OCI-LY7 (cell line): Measurements from ENCODE around the gene MDGA2.

Source experiments
- EZH2phosphoT487 ChIP-seq: fragments of 200-600 bp; sonication (generic); IDR thresholded peaks from 2 replicates; pipeline ENCODE4 v1.6.1; 2018; ENCODE audit warnings: low read depth, borderline replicate concordance, mild to moderate bottlenecking, mixed run types, antibody characterized with exemption, low read length, moderate library complexity, mixed read lengths
- TF ChIP-seq, protein P1 (sequence below): fragments of 200-600 bp; sonication (generic); conservative IDR thresholded peaks from 2 replicates; pipeline ENCODE4 v1.5.1; 2014; ENCODE audit warnings: mild to moderate bottlenecking, antibody characterized with exemption, low read length, moderate library complexity, mixed read lengths

DNA sequence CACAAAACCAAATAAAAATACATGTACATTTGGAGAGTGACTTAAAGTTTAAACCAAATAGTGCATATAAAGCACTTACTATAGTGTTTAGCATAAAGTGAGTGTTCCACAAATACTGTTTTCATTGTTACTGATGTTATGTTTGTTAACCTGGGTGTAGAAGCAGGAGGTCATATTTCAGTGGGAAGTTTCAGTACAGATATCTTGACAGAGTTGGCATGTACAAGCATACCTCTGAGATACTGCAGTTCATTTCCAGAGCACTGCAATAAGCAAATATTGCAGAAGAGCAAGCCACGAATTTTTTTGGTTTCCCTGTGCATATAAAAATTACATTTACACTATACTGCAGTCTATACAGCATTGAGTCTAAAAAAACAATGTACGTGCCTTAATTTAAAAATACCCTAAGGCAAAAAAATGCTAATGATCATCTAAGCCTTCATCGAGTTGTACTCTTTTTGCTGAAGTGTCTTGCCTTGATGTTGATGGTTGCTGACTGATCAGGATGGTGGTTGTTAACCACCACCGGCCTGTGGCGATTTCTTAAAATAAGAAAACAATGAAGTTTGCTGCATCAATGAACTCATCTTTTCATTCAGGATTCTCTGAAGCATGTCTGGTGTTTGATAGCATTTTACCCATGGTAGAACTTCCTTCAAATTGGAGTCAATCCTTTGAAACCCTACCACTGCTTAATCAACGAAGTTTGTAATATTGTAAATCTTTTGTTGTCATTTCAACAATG lies 662.7 kb downstream of the MDGA2 start:
- TF ChIP-seq, protein P1, sequence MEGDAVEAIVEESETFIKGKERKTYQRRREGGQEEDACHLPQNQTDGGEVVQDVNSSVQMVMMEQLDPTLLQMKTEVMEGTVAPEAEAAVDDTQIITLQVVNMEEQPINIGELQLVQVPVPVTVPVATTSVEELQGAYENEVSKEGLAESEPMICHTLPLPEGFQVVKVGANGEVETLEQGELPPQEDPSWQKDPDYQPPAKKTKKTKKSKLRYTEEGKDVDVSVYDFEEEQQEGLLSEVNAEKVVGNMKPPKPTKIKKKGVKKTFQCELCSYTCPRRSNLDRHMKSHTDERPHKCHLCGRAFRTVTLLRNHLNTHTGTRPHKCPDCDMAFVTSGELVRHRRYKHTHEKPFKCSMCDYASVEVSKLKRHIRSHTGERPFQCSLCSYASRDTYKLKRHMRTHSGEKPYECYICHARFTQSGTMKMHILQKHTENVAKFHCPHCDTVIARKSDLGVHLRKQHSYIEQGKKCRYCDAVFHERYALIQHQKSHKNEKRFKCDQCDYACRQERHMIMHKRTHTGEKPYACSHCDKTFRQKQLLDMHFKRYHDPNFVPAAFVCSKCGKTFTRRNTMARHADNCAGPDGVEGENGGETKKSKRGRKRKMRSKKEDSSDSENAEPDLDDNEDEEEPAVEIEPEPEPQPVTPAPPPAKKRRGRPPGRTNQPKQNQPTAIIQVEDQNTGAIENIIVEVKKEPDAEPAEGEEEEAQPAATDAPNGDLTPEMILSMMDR, result no peak
- no peak for TF ChIP-seq EZH2phosphoT487
